ENCODE data around the gene FANCL.
"Not testable (repeated sequence)": the region's sequence is repeated elsewhere in the genome, so short reads cannot be mapped to it uniquely, and the experiment has no call there.

Gene FANCL

DNA sequence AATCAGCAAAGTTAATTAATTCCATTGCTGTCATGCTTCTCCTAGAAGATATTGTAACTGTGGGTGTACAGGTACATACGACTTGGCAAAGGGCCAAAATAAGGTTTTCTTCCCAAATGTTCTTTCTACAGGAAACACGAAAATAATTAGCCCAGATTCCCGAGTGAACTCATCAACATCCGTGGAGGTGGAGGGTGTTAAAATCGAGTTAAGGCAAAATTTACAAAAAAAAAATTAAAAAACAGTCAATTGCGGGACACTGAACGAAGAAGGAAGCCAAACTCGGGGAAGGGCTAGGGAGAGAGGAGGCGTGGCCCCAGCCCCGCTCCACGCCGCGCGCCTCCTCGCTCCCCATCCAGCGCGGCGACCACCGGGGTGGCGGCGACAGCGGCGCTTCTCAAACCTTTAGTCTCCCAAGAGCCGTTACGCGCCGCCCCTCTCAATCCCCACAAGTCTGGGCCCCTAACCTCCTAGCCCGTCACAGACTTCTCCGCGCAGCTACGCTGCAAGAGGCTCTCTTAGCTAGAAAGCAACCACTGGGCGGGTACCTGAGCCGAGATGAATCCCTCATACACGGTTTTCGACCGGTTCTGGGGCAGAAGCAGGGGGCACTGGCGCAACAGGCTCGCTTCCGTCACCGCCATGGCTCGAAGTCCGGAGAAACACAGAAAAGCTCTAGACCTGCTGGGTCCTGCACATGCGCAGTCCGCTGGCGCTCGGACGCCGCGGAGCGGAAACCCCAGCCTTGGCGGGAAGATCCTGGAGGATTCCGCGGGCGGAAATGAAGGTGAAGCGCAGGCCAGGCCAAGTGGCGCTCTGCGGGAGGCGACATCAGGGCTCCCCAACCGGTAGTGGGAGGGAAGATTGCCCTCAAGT lies at the start of gene FANCL:
Gene FANCL (minus strand): TSS at position 656 of the 876 bp plus-strand sequence. CDS start 12 bp downstream, at position 644.
- DNase-seq: peak; percentile 91 to 94

DNA sequence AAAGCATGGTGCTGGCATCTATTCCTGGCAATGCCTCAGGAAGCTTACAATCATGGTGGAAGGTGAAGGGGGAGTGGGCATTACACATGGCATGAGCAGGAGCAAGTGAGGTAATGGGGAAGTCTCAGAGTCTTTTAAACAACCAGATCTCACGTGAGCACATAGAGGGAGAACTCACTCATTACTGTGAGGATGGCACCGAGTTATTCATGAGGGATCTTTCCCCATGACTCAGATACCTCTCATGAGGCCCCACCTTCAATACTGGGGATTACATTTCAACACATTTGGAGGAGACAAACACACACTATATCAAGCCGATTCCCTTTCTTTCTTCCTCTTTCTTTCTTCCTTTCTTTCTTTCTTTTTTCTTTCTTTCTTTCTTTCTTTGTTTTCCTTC lies 47.9 kb upstream of the FANCL start:
- DNase-seq: no peak

DNA sequence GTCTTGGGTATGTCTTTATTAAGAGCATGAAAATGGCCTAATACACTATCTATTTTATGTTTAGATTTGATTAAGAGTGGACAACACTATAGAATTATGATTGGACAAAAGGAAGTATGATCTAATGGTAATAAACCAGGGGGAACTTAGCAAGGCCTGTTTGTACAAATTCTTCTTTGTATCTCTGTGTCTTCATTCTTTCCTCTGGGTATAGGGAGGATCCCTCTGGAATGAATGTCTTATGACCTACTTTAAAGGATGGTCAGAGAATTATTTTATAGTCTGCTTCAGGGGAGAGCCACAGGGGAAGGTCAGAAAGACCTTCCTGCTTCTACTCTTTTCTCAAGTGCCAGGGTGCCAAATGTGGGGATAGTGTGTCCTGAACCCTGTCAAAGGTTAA lies 42.8 kb upstream of the FANCL start:
- DNase-seq: no peak

DNA sequence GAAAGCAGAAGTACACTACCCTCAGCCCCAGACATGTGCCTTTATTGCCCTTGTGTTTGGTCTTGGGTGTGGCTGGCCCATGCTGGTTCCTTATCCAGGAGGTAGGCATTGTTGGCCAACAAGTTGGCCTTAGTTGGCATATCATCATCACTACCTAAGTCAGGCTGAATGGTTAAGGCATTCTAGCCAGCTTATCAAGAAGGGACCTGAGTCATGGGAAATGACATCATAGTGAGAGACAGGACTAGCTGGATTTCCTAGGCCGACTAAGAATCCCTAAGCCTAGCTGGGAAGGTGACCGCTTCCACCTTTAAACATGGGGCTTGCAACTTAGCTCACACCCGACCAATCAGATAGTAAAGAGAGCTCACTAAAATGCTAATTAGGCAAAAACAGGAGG lies 34.0 kb upstream of the FANCL start:
- DNase-seq: not testable (repeated sequence)

DNA sequence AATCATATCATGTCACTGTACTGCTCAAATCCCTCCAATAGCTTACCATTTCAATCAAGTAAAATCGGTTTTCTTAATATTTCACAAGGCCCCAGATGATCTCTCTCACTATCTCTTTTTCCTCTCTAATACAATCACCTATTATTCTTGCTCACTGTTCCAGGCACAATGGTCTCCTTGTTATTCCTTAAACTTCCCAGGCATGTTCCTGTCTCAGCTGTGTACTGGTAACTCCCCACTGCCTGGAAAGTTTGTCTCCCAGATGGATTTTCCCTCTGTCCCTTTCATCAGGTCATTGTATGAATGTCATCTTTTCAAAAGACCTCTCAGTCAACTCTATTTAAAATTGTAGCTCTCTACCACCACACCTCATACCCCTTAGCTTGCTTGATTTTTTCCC lies 30.7 kb upstream of the FANCL start:
- no peak for DNase-seq

DNA sequence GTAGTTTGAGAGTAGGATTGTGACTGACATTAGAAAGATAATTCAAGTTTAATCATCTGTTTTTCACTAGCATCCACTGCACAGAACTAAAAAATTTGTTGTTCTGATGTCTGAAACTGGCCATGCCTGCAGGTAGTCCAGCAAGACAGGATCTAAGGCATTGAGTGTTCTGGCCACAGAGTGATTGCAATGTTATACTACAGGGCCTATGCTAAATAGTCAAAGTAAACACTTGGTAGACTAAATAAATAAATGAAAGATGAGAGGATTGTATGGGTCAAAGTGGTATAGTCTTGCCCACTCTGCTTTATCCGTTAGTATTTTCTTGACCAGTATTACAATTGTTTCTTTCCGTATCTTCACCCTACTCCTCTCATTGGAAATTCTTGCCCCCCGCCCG lies 27.6 kb upstream of the FANCL start:
- DNase-seq: no peak

DNA sequence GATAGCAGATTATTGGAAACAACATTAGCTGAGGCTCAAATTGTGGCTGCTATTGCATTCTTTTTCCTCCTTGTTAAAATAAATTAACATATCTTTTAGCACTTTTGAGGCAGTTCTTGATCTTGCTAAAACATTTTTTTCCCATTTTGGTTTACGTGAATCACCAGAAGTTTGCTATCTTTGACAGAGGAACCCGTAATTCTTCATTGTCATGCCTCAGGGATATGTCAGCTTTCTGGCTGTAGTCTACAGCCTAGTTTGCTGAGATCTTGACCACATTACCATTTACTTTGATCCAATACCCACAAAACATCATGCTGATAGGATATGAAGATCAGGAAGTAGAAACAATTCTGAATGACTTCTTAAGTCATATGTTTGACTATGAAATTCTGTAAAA lies 25.1 kb upstream of the FANCL start:
- no peak for DNase-seq

DNA sequence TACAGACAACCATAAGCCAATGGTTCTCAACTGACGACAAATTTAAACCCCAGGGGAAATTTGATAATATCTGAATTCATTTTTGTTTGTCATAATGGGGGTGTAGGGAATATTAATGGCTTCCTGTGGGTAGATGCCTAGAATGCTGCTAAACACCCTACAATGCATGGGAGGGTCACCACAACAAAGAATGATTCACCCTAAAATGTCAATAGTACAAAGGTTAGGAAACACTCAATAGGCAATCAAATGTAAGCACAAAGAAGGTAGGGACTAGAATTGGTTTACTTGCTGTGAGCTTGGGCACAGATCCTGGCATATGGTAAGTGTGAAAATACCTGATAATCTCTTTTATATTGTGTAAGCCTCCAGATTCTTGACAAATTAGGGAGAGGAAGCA lies 20.1 kb upstream of the FANCL start:
- no peak for DNase-seq

DNA sequence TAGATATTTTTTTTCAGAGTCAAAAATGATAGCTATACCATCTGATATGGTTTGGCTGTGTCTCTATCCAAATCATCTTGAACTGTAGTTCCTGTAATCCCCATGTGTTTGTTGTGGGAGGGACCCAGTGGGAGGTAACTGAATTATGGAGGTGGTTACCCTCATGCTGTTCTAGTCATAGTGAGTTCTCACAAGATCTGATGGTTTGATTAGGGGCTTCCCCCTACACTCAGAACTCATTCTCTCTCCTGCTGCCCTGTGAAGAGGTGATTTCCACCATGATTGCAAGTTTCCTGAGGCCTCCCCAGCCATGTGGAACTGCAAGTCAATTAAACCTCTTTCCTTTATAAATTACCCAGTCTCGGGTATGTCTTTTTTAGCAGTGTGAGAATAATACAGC lies 17.3 kb upstream of the FANCL start:
- DNase-seq: not testable (repeated sequence)

DNA sequence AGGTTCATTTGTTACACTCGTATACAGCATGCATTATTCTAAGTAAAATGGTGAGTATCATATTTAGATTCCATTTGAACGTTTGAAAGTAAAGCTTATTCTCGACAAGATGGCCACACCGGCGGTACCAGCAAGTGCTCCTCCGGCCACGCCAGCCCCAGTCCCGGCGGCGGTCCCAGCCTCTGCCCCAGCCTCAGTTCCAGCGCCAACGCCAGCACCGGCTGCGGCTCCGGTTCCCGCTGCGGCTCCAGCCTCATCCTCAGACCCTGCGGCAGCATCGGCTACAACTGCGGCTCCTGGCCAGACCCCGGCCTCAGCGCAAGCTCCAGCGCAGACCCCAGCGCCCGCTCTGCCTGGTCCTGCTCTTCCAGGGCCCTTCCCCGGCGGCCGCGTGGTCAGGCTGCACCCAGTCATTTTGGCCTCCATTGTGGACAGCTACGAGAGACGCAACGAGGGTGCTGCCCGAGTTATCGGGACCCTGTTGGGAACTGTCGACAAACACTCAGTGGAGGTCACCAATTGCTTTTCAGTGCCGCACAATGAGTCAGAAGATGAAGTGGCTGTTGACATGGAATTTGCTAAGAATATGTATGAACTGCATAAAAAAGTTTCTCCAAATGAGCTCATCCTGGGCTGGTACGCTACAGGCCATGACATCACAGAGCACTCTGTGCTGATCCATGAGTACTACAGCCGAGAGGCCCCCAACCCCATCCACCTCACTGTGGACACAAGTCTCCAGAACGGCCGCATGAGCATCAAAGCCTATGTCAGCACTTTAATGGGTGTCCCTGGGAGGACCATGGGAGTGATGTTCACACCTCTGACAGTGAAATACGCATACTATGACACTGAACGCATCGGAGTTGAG lies 10.4 kb upstream of the FANCL start:
- not testable (repeated sequence) for DNase-seq

DNA sequence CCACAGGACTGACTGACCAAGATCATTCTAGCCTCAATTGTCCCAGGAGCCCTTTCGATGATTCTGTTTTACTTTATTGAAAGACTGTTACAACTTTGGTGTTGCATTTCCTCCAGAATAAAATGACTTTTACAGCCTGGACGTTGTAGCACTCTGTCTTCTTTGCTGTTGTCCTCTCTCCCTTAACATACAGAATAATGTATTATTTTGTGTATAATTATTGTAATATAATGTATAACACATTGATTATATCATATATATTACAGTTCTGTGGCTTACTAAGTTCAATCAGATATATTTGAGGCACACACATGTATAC lies 380 bp upstream of the FANCL start:
- DNase-seq: no peak

DNA sequence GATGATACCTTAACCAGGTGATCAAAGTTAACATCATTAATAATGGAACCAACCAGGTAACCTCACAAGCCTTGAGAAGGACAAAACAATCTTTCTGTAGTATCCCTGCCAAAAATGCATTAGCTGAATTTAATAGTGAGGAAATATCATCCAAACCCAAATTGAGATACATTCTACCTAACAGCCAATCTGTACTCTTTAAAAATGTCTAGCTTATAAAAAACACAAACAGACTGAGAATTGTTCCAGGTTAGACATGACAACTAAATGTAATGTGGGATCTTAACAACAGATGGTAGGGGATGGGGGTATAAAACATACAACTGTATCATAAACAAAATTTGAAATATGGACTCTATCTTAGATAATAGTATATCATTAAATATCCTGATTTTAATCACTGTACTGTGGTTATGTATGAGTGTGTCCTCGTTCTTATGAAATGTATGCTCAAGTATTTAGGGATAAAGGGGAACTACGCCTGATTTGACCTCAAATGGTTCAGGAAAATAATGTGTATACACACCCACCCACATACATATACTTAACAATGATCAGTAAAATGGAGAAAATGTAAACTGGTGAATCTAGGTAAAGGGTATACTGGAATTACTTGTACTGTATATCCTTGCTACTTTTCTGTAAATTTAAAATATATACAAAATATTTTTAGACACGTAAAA lies 1.7 kb downstream of the FANCL start:
- no peak for DNase-seq

DNA sequence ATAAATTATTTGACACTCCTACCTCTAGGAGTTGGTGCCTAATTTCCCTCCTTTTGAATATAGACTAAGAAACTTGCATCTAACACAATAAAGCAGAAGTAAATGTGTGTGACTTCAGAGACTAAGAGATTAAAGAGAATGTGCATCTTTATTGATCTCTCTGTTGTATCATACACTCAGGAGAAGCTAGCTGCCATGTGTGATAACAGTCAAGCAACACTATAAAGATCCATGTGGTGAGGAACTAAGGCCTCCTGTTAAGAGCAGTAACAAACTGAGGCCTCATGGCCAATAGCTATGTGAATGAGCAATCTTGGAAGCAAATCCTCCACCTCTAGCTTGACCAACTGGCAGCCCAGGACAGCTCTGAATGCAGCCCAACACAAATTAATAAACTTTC lies 3.4 kb downstream of the FANCL start:
- DNase-seq: no peak

DNA sequence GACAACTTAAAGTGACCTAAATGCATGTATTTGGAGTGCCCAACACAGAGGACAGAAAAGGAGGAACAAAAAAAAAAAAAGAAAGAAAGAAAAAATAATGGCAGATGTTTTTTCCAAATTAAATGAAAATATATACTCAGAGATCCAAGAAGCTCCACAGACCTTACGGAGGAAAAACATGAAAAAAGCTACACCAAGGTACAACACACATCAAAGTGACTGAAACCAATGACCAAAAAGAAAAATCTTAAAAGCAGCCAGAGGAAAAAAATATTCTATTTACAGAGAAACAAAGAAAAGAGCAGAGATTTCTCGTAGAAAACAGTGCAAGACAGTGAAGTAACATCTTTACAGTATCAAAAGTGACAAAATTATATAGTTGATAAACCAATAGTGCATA lies 5.1 kb downstream of the FANCL start:
- no peak for DNase-seq

DNA sequence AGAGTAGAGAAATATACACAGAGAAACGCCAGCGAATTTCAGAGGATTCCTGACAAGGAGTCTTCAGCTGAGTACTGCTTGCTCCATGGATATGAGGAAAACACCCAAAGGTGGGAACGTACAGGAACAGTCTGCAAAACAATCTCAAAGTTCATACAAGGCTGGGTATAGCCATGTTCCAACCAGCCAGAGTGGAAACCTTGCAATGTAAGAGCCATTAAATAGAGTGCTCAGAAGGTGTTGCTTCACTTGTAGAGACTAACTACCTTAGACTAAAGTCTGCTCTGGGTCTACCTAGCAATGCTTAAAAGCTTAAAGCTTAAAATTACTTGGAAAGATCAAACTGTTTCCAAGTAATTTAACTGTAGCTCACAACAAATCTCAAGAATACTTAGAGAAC lies 6.0 kb downstream of the FANCL start:
- no peak for DNase-seq

DNA sequence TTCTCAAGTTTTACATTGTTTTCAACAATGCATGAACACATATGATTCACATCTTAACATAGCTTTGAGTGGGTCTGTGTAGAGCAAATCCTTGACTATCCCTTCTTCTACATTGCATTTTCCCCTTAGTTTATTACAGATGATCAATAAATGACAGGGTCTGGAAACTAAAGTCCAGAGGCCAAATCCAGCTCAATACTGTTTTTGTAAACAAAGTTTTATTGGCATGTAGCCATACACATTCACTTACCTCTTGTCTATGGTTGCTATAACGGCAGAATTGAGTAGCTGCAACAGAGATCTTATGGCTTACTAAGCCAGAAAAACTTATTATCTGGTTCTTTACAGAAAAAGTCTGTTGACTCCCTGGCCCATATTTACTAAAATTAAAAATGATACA lies 12.8 kb downstream of the FANCL start:
- DNase-seq: no peak

DNA sequence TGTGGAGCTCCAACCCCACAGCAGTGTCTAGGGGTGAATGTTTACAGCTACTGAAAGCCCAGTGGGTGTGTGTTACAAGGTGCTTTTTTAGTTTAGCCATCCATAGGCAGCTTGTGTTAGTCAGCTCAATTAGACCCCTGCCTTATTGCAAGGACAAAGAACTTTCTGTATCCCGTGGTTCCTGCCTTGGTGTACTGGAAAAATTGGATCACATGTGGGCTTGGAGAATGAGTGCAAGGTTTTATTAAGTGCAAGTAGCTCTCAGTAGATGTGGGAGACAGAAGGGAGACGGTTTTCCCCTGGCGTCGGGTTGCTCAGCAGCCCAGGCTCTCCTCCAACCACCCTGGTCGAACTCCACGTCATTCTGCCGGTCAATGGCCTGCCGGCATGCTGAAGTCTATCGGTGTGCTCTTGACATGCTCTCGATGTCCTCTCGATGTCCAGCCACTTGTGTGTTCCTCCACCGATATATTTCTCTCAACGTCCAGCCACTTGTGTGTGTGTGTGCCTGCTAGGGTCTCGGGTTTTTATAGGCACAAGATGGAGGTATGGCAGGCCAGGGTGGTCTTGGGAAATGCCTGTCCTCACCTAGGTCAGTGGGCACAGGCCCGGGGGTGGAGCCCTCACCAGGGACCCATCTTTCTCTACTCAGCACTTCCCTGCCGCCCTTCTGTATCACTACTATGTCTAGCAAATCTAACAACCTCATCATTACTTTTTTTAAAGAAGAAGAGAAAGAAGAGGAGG lies 13.8 kb downstream of the FANCL start:
- no peak for DNase-seq

DNA sequence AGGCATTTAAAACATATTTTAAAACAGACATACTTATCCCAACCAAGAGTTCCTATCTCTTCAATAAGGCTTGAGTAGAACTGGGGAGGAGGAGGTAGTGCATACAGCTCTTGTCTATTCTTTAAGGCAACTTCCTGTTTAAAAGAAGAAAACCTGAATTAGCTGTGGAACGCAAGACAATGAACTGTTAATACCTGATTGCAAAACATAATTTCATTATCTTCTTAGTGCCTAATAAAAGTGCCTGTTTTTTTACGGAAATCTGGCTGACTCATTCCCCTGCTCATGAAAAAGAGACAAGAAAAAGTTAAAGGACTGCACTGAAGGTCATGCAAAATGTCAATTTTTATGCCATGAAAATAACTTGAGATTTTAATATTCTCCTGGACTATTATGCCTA lies 19.2 kb downstream of the FANCL start:
- no peak for DNase-seq

DNA sequence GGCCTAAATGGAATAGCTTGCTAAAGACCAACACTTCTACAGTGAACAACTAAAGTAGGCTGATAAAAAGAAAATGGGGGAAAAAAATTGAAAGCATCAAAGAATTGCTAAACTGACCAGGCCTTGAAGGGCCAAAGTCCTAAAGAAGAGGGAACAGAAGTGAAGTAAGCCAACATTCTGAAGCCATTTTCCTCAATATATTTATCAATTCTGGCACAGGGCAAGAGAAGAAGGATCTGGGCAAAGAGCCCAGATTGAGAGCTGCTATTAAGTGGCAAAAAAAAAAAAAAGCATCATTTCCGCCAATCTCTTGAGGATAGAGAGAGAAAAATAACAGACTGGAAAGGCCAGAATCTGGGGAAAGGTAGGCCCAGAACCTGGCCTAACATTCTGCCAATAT lies 25.7 kb downstream of the FANCL start:
- no peak for DNase-seq

DNA sequence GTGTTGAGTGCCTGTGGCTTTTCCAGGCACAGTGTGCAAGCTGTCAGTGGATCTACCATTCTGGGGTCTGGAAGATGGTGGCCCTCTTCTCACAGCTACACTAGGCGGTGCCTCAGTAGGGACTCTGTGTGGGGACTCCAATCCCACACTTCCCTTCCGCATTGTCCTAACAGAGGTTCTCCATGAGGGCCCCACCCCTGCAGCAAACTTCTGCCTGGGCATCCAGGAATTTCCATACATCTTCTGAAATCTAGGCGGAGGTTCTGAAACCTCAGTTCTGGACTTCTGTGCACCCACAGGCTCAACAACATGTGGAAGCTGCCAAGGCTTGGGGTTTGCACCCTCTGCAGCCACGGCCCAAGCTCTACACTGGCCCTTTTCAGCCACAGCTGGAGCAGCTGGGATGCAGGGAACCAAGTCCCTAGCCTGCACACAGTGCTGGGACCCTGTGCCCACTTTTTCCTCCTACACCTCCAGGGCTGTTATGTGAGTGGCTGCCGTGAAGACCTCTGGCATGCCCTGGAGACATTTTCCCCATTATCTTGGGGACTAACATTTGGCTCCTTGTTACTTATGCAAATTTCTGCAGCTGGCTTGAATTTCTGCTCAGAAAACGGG lies 30.1 kb downstream of the FANCL start:
- not testable (repeated sequence) for DNase-seq

DNA sequence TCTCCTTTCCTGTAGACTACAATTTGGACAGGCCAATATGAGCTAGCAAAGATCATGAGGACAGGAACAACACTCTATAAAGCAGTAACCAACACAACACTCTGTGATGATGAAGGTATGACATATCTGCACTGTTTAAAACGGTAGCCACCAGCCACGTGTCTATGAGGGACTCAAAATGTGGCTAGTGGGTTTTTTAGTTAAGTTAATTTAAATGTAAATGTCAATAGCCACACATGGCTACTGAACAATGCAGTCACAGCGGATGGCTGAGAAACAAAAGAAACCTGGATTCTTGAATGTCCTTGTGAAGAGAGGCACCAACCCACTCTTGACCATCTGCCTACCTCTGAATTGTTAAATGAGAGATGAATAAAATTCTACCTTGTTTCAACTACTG lies 33.9 kb downstream of the FANCL start:
- peak in 1 of 2 experiments; percentile 13 for DNase-seq

DNA sequence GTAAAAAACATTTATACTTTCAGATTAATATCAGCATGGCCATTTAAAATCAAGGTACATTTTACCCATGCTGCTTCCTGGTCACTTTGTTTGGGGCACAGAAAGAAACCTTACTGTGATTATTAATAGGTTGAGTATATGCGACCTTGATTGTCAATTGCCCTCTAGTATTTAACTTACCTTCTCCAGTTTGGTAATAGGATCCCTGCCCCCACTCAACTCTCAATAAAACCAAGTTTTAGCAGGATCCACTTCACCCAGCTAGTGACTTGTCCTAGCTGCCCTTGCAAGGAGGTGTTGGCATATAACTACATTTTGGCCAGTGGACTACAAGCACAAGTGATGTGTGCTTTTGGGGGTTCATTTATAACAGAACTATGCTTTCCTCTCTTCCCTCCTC lies 34.3 kb downstream of the FANCL start:
- no peak for DNase-seq
